MV-4-11 (cell line): ENCODE results near the gene SELENOV.

Experiments
- DNase-seq: peaks from one replicate; lab custom pipeline; 2025; lab: John Stamatoyannopoulos, UW

The SELENOV gene

DNA sequence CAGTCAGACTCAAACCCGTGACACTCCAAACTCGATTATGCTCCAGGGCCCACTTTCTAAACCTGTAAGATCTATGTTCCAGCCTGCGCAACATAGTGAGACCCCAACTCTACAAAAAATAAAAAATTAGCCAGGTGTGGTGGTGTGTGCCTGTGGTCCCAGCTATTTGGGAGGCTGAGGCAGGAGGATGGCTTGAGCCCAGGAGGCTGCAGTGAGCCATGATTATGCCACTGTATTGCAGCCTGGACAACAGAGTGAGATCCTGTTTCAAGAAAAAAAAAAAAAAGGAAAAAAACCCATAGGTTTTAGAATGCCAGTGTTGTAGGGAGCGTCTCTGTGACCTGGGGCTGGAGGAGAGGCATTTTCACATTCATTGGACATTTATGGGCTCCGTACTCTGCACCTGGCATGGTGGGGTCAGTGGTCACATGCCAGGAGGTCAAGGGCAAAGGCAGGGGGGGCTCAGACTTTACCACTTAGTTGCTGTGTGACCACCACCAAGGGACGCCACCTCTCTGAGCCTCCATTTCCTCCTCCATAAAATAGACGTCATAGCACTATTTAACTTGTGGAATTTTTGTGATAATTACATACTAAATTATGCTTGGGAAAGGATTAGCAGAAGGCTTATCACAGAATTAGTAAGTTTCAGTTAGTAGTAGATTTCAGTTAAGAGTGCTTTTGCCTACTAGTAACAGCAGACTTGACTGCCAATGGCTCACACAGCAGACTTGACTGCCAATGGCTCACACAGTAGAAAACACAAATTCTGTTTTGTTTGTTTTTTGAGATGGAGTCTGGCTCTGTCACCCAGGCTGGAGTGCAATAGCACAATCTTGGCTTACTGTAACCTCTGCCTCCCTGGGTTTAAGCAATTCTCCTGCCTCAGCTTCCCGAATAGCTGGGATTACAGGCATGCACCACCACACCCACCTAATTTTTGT is 5.9 kb downstream of the SELENOV start:
- DNase-seq: no peak

DNA sequence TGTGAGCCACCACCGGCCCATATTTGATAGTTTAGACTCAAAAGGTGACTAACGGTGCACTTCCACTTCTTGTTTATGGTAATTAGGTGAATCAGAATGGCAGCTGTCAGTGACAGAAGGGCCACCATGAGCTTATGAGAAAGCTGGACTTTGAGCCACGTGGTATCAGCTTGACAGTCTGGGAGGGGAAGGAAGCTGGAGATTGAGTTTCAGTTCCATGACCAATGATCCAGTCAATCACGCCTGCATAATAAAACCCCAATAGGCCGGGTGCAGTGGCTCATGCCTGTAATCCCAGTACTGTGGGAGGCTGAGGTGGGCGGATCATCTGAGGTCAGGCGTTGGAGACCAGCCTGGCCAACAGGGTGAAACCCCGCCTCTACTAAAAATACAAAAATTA is 9.6 kb downstream of the SELENOV start:
- DNase-seq: peak; percentile 84

DNA sequence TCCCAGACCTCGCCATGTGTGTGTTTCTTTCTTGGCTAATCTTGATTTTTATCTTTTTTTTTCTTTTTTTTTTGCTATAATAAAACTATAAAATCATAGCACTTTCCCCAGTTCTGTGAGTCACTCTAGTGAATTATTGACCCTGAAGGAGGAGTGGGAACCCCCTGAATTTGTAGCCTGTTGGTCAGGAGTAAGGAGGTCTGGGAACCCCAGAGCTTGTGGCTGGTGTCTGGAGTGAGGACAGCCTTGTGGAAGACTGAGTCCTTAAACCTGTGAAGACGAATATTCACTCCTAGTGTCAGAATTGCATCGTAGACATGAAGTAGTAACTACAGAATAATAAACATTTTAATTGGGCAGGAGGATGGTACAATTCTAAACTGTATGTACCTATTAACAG is 10.3 kb downstream of the SELENOV start:
- DNase-seq: no peak

DNA sequence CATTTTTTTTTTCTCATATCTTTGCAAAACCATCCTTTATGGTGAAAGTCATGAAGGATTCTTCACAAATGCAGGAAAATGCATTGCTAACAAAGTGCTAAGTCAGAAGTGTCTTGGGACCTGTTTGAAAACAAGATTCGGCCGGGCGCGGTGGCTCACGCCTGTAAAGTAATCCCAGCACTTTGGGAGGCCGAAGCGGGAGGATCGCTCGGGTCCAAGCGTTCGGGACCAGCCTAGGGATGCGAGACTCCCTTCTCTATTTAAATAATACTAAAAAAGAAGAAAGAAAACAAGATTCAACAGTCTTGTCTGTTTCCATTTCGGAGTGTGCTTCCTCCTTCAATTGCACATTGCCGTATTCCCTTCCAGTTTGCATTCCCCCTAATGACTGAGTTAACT is 16.9 kb downstream of the SELENOV start:
- DNase-seq: no peak

DNA sequence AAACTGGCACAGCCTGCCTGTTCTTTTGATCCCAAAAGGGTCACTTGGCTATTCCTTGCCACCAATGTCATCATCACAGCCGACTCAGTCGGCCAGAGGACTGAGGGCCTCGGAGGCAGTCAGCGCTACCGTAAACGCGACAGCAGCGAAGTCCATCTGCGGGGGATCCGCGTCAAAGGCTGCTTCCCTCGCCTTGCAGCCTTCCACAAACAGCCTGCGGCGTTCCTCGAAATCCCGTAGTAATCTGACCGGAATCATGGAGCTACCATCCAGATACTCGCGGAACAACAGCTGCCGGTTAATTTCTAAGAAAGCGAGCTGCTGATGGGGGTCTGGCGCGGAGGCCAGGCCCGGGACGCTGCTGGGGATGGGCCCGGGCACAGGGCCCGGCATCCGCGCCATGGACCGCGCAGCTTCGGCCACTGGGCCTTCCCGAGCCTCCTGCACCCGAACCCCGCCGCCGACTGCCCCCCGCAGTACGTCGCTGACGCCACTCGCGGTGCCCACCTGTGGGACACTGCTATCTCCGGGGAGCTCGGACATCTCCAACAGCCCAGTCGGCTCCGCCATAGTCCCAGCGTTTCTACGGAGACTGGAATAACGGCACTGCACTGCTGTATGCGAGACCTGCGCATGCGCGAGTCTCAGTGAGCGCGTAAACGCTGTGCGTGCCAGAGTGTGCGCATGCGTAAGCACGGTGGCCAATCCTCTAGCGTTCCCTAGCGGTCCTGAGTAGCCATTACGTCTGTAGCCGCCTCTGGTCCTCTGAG is 17.5 kb downstream of the SELENOV start, which contains the start of gene EID2B:
Gene EID2B (minus strand): TSS at position 620 of the 770 bp plus-strand sequence. CDS start 50 bp downstream, at position 570.
- peak; percentile 96 for DNase-seq

DNA sequence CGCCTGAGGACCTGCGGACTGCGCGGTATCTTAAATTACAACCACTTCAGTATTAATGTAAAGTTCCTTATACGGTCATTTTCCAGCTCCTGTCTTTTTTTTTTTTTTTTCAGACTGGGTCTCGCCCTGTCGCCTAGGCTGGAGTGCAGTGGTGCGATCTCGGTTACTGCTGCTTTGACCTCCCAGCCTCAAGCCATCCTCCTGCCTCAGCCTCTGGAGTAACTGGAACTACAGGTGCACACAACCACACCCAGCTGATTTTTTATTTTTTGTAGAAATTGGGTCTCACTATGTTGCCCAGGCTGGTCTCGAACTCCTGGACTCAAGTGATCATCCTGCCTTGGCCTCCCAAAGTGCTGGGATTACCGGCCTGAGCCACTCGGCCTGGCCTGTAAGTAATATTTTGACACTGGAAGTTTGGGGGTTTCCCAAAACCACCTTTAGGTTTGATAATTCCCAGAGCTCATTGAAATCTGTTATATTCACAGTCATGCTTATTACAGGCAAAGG is 18.1 kb downstream of the SELENOV start:
- no peak for DNase-seq

DNA sequence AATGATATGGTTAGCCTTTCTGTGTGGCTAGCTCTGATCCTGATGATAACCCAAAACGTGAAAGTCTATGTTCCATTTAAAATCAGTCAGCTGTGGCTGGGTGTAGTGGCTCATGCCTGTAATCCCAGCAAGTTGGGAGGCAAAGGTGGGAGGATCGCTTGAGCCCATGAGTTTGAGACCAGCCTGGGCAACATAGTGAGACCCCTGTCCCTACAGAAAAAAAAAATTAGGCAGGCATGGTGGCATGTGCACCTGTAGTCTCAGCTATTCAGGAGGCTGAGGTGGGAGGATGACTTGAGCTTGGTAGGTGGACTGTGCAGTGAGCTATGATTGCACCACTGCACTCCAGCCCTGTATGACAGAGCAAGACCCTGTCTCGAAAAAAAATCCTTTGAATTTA is 18.9 kb downstream of the SELENOV start:
- no peak for DNase-seq

DNA sequence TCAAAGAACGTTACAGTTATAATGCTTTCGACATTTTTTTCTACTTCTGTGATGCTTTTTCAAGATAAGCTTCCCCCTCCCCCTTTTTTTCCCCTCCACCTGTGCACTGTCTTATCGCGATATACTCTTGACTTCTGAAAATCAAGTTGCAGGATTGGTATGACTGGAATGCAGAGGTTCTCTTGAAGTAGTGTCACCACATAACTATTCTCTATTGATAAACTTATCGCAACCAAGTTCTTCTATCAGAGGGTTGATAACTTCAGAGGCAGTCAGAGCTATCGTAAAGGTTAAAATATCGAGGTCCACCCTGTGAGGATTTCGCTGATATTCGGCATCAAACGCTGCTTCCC is 24.2 kb downstream of the SELENOV start:
- no peak for DNase-seq

DNA sequence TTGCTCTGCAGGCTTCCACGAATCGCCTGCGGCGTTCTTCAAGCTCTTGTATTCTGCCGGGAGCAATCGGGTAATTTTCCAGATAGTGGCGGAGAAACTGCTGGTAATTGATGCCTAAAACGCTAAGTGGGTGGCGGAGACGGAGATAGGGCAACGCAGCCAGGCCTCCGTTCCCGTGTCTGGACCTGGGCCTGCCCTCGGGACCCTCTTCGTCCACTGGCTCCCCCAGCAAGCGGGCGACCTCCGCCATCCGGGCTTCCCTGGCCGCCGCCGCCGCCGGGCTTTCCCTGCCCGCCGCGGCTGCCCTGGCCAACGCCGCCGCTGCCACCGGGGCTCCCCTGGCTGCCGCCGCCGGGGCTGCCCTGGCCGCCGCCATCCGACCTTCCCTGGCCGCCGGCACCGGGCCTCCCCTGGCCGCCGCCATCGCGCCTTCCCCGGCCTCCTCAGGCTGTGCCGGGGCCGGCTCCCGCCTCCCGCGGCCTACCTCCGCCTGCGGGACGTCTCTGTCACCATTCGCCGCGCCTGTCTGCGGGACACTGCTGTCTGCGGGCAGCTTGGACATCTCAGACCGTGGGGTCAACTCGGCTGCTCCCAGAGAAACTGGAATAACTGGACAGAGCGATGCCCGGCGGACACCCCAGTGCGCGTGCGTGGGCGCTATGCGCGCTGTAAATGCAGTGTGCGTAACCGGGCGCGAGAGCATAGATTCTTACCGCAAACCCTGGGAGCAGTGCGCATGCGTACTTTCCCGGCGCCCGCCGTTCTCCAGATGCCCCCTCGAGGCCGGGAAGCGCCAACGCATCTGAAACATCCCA is 24.8 kb downstream of the SELENOV start, which contains the start of gene EID2:
Gene EID2 (minus strand): TSS at position 644 of the 815 bp plus-strand sequence. CDS start 82 bp downstream, at position 562.
- peak; percentile 95 for DNase-seq

DNA sequence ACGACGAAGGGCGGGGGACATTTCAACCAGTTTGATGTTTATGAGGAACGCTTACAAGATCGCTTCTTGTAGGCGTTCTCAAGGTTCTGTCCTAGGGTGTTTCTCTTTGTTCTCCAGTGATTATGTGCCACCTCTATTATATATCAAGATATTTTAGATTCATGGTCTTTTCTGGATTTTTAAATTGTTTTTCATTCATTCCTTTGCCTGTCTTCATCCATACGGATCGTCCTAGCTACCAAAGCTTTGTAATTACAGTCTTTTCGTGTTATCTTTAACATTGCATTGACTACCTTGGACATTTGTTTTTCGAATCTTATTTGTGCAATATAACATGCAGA is 25.4 kb downstream of the SELENOV start:
- DNase-seq: no peak

DNA sequence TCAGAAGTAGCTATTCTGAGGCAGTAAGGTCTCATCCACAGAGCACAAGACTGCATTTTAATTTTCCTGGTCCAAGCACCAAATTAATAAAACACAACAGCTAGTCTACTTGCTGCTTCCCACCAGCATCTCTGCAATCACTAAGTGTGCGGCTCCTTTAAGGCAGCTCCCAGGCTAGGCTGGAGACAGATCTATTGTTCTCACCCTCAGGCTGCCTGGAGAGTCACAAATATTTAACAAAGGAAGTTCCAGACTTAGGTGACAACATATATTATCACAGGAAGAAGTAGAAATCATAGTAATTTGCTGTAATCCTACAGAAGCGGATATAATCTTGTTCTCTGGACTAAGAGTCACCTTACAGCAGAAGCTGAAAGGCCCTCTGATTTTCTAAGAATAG is 27.3 kb downstream of the SELENOV start:
- no peak for DNase-seq

DNA sequence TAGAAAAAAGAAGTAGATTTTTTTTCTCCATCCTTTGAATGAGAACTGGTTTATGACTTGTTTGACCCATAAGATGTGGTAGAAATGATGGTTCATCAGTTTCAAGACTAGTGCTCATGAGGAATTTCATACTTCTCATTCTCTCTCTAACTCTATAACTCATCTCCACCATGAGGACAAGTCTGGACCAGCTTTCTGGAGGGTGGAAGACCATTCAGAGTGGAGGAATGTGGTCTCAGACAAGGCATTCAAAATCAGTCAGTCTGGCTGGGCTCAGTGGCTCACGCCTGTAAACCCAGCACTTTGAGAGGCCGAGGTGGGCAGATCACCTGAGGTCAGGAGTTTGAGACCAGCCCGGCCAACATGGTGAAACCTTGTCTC is 28.5 kb downstream of the SELENOV start:
- no peak for DNase-seq

DNA sequence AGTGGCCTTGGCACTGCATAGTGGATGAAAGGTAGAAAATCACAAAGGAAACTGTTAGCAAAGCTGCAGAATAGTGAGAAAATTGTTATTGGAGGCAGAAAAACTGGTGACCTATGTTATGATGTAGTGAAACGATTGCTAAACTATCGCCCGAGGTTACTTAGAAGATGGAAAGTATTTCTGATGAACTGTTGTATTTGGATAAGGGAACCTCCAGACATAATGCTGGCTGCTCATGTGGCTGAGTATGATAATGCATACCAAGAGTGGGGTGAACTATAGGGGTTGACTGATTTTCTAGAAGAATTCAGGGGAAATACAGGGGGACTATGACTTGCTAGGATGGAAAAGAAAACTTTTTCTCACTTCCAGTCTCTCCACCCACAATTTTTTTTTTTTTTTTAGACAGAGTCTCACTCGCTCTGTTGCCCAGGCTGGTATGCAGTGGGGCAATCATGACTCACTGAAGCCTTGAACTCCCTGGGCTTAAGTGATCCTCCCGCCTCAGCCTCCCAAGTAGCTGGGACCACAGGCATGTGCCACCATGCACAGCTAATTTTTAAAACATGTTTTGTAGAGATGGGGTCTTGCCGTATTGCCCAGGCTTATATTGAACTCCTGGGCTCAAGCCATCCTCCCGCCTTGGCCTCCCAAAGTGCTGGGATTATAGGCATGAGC is 29.4 kb downstream of the SELENOV start:
- DNase-seq: peak; percentile 72

DNA sequence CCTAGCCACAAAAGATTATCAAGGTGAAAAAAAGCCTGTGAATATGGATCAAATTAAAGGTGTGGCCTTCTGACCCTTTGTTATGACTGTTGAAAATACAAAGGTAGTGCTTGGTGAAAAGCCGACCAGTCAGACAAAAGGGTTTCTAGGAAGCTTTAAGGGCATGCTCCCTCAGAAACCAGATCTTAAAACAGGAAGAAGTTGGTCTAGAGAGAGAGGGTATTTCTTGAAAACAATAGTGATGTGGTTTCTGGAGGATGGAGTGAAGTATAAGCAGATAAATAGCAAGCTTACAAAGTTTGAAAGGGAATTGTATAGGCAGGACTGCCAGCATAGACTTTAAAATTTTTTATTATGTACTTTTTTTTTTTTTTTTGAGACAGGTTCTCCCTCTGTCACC is 30.0 kb downstream of the SELENOV start:
- peak; percentile 57 for DNase-seq

DNA sequence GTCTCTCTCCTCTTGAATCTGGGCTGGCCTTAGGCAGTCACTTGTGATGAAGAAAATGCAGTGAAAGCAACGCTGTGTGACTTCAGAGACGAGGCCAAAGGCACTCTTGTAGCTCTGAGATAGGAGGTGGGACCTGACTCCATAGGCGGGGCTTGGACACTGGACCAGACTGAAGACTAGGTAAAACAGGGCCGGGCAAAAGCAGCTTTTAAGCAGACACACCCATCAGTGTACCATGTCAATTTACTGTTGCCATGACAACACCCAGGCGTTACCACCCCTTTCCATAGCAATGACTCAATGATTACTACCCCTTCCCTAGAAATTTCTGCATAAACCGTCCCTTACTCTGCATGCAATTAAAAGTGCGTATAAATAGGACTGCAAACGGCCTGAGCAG is 31.7 kb downstream of the SELENOV start:
- no peak for DNase-seq

DNA sequence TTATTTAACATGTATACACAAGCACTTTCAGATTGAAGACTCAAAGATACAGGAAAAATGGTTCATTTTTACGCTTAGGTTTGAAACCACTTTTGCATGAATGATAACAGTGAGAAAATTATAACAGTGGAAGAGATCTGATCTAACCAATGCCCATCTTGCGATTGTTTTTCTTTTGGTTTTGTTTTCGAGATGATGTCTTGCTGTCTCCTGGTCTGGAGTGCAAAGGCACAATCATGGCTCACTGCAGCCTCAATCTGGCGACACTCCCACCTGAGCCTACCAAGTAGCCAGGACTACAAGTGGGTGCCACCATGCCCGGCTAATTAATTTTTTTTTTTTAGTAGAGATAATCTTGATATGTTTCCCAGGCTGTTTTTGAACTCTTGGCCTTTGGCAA is 35.3 kb downstream of the SELENOV start:
- DNase-seq: no peak

DNA sequence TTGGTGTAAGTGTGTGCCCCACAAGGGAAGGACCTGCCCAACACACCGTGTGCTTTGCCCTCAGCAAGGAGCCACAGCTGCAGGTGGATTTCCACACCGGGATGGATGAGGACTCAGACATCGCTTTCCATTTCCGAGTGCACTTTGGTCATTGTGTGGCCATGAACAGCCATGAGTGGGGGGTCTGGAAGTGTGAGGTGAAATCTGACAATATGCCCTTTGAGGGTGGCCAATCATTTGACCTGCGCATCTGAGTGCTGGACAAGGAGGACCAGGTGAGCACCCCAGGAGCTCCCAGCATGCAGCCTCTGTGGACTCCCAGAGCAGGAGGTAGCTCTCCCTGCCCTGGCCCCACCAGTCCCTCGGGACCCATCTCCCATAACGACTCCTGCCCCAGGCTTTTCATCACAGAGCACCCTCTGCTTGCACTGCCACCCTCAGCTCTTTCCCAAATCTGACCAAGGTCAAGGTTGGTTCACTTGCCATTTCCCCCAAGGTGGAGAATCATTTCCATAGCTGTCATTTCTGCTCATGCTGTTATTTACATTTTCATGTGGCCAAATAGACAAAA is 38.2 kb downstream of the SELENOV start:
- no peak for DNase-seq

DNA sequence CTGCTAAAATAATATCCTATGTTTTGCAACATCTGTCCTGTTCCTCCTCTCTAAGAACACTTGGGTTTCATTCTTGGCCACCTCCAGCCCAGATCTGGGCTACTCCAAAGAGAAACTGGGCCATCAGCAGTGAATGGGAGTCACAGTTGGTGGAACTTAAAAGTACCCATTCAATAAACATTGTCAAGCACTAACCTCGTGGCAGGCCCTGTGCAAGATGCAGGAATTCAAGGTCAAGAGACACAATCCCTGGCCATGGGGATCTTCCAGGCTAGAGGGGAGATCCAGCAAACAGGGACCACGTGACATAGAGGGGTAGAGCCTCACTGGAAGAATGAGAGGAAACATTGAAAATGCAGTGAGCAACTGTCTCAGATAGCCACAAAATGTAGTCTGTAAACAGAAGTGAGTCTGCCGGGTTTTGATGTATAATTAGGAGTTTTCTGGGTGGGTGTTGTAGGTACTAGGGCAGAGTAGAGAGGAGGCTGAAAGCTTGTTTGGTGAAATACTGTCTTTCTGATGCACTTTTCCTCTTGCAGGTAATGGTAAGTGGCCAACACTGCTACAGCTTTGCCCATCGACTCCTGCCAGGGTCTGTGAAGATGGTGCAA is 39.9 kb downstream of the SELENOV start:
- peak; percentile 55 for DNase-seq

DNA sequence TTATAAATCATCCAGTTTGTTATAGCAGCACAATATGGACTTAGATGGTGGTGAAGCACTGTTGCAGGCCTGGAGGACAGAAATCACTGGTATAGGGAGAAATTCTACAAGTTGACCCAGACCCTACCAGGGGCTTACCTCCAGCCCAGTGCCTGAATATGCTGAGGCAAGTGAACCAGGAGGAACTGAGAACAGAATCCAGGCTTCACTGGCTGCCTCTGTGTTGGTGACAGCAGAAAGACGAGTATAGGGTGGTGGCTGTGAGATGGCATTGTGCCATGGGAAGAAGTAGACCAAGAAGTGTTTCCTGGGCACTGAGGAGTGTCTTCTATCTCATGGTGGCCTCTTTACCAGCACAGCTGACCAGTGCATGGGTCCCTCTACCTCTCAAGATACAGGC is 40.9 kb downstream of the SELENOV start:
- DNase-seq: peak; percentile 65

DNA sequence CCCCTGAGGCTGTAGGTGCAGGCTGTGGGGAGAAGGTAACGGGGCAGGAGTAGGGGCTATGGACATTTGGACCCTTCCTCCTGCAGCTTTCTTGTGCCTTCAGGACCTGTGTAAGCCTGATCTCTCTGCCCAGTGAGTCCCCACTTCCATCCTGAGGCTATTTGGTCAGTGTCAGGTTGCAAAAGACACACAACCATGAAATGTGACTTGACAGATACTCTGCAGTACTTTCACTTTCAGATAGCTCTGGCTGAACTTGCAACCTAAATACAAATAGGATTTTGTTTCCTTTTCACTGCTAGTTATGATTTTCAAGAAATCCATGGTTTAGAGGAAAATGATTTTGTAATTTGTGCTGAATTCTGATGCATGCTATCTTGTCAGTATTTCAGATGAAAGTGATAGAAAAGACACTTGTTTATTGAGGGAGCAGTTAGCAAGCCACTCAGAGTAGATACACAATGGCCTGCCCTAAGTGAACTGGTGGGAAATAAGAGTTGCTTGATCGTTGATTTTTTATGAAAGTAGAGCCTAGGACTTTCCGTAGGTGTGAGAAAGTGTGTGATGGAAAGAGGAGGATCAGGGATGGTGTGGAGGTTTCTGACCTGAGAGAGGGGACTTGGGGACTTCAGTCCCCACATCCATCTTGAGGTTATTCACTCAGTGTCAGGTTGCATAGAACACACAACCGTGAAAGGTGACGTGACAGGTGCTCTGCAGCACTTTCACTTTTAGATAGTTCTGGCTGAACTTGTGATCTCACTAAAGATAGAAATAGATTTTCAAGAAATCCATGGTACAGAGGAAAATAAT is 43.1 kb downstream of the SELENOV start:
- peak; percentile 70 for DNase-seq
